ENCODE data around the gene UBASH3A.

UBASH3A gene

GRCh38 chr21:42496839-42497202 is 93.1 kb downstream of the UBASH3A start:
- TF ChIP-seq, protein P1, sequence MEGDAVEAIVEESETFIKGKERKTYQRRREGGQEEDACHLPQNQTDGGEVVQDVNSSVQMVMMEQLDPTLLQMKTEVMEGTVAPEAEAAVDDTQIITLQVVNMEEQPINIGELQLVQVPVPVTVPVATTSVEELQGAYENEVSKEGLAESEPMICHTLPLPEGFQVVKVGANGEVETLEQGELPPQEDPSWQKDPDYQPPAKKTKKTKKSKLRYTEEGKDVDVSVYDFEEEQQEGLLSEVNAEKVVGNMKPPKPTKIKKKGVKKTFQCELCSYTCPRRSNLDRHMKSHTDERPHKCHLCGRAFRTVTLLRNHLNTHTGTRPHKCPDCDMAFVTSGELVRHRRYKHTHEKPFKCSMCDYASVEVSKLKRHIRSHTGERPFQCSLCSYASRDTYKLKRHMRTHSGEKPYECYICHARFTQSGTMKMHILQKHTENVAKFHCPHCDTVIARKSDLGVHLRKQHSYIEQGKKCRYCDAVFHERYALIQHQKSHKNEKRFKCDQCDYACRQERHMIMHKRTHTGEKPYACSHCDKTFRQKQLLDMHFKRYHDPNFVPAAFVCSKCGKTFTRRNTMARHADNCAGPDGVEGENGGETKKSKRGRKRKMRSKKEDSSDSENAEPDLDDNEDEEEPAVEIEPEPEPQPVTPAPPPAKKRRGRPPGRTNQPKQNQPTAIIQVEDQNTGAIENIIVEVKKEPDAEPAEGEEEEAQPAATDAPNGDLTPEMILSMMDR (IDR thresholded peaks at IDR 0.05; ENCODE audit: low read depth, low read length): no peak
- peak overlapping the region; percentile 58 for H3K4me3 ChIP-seq (ENCODE audit: low read depth, low read length)
